GM18517 (cell line): Measurements from ENCODE around the gene CCDC38.
"Not testable (repeated sequence)": the region's sequence is repeated elsewhere in the genome, so short reads cannot be mapped to it uniquely, and the experiment has no call there.

Experiments used
- ATAC-seq: cut with Tn5 transposase; IDR thresholded peaks from one replicate; pipeline ENCODE4 v1.9.1; 2021; ENCODE audit warnings: mild to moderate bottlenecking, moderate library complexity; ENCODE audit not compliant: unreplicated experiment

CCDC38 gene

DNA sequence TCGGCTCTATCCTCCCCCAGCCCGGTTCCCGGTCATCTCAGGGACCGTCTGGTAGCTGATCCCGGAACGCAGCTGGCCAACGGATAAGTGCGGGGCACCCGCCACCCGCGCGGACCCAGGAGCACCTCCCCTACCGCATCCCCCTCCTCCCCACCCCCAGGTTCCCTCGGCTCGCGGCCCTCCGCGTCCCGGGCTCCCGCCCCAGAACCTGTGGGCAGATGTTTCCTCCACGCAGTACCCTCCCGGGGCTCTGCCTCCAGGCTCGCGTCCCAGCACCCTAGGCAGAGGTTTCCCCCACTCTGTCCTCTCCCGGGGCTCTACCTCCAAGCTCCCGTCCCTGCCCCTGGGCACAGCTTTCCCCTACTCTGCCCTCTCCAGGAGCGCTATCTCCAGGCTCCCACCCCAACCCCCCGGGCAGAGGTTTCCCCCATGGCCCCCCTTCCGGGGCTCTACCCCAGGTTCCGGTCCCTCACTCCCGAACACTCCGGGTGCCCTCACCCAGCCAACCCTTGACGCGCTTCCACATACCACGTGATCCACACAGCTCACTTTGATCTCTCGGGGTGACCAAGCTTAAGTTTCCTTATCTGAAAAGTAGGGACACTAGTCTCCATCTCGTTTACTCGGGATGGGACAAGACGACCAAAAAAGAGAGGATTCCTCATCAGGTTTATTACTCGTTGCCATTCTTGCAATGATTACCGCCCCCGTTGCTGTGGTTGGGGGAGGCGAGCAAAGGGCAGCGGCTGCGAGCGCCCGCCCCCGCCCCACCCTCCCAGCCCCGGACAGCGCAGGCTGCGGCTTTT, at the start of gene CCDC38:
TSS of gene CCDC38 (minus strand) at position 91 of the 806 bp plus-strand sequence. CDS start 6,105 bp downstream, outside the sequence.
- ATAC-seq = peak; percentile 98

DNA sequence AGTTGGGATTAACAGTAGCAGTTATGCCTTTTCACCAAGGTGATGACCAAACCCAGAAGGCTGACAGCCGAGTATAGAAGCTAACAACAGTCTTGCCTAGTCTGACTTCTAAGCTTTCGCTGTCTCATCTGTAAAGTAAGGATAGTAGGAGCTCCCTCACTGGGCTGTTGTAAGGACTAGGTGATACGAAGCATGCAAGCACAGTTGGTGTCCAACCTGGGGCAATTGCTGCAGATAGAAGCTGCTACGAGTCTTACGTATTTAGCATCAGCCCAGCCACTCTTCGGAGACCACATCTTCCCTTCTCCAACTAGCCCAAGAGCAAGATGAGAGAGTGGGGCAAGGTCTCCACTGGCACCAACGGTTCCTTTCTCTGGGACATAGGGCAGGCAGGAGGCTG, 47.7 kb upstream of the CCDC38 start:
- no peak for ATAC-seq

DNA sequence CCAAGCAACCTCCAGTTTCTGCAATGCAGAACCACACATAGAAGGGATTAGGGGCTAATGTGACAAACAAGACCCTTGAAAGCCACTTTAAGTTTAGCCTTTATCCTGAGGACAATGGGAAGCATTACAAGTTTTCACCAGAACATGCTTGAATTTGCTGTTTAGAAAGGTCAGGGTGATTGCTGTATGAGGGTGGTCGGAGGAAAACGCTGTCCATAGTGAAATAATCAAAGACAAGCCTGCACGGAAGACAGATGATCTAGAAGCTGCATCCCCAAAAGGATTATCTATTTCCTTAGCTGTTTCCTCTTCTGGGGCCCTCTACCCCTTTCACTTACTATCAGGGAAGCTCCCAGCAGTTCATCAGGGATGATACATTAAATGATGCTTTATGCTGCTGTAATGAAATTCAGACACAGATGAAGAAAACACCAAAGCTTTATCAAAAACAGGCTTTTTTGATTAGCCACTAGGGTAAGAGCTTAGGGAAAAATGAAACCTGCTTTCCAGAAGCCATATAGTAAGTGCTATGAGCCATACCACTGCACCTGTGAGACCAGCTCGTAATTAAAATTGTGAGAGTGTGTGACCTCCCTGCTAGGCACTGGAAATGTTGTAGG, 47.2 kb upstream of the CCDC38 start:
- no peak for ATAC-seq

DNA sequence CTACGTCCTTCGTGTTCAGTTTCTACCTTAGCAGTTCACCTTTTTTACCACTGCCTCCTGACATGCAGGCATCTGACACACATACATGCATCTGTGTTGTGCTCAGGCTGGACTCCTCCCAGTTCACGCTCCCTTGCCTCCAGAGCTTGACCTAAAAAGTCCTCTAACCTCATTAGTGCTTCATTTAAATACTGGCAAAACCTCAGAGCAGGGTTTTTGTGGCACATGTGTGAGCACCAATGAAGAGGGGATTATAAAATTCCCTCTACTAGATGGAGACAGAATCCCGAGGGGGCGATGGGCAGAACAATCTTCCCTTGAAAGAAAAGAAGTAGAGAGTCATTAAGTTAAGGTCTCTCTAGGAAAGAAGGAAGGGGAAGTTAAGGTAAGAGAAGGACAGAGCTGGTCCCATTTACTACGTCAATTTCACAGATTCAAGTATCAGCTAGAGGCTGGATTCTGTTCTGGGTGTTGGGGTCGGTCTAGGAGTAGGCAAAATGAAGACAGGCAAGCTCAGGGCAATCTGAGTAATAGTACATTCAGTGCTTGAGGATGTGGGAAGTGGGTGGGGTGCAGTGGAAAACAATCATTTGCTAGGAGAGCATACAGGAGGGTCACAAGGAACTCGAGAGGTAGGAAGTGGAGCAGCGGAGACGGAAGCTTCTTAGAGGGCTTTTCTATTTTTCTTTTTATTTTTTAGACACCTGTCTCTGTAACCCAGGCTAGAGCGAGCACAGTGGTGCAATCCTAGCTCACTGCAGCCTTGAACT, 46.3 kb upstream of the CCDC38 start:
- no peak for ATAC-seq

DNA sequence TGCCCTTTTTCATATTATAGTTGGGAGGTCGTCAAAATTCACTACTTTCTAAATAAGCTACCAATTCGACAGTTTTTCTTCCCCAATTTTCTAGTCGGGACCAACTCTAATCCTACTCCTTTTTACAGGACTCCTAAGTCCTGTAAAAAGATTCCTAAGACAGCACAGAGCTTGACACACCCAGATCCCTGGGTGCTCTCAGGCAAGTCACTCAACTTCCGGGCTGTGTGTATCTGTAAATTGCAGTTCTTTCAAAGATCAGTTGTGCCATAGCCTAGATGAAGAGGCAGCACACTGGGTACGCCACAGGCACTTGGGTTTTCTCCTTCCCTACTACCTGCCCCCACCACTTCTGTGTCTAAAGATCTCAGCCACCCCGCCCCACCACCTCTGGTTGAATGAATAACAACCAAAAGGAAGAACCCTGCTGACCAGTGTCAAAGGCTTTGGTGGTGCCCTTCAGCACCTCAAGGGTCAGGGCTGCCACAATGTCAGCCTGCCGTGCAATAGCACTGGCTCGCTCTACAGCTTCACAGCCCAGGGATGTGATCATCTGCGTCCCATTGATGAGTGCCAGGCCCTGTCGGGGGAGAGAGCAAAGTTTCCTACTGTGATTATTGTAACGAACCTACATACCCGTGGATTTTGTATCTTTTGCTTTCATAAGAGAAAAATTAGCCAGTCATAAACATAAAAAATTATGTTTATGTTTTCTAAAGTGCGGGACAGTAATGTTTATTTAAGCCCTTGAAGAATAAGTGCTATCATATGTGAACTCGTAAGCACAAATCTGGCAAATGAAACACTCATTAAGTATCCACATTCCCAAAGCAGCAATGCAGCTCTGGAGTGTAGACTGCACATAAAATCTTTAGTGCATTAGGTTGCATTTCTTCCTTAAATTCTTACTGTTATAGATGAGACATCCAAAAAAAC, 44.5 kb upstream of the CCDC38 start:
- no peak for ATAC-seq

DNA sequence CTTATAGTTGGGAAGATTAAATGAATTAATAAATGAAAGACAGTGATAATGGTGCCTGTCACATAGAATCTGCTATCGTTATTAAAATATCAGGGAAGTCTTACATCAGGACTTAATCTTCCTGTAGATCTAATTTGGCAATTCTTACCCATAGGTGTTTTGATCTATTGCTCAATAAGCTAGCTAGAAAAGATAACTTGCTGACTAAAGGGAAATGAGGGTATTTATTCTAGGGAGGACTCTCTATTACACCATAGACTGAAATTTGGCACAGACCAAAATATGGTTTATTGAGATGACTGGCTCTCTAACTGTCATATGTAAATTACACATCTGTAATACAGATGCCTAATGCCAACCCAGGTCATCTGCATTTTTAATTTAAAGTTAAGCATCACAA, 42.3 kb upstream of the CCDC38 start:
- no peak for ATAC-seq

DNA sequence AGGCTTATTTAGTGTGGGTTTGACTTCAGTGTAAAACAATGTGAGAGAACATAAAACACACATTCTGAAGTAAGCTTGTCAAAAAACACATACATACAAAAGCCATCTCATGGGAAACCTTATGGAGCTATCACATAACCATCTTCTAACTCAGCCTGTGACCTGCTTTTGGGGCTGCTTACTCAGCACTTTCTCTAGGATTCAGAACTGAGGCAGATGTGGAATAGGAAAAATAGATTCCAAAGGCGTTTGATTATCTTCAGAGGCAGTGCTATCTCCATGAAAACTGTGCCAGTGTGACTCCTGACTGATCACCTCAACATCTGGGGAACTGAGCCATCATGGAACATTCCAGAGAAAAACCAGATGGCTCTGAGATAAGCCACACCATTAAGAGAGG, 40.2 kb upstream of the CCDC38 start:
- no peak for ATAC-seq

DNA sequence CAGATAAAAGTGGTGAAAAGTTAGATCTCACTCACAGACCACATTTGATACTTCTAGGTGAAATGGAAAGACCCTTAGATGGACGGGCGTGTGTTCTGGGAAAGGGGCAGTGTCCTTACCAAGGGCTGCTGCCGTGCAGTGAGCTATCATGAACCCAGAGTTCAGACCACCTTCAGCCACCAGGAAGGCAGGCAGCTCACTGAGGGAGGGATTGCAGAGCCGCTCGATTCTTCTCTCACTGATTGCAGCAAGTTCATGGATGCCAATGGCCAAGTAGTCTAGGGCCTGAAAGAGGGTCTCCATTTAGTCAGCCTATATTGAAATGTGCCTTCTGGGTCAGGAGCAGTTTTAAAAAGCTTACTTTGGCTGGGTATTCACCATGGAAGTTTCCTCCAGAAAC, 38.0 kb upstream of the CCDC38 start:
- ATAC-seq = no peak

DNA sequence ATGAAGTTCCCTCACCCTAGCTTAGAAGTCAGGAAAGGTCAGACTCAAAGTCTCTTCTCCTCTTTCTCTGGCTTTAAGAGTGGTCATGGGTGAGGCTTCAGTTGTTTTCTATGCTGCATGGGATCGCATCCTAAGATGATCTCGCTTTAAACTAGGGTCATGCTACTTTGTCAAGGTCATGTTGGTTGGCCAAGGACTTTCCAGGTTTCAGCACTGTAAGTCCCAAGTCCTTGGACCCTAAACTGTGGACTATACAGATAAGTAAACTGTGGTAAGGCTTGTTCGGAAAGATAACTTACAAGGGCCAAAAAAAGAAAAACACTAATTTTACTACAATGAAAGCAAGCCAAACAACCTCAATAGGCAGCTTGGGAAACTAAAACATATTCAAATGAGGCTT, 36.4 kb upstream of the CCDC38 start:
- ATAC-seq = no peak

DNA sequence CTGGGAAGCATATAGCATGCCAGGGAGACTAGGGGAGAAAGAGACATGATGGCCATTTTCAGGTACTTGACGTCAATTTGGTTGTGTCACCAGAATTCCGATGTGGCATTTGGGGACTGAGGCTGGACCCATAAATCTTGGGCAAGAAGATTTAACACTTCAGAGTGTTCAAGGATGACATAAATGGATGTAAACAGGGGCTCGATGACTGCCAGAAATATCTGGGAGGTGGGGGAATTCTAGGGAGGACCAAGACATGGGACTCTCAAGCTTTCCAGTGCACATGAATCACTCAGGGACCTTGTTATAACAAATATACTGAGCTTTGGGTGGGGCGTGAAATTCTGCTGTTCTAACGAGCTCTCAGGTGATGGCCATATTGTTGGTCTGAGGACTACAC, 35.9 kb upstream of the CCDC38 start:
- ATAC-seq = no peak

DNA sequence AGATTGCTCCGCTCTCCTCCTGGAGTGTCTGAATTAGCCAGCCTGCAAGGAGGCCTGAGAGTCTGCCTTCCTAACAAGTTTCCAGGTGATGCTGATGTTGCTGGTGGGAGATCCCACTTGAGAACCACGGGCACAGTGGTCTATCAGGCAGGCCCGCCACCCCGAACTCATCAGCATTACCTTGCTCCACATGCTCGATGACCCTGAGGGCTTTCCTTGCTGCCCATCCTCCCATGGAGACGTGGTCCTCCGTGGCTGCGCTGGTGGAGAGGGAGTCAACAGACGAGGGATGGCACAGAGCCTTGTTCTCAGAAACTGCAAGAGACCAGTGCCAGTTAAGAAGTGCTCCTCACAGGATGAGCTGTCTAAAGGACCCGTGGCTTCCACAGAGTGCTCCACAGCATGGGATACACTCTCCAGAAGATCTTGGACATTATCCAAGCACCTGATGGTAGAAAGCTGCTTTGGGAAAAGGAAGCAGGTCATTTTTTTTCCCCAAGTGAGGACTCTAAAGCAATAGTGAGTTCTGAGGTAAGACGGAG, 35.4 kb upstream of the CCDC38 start:
- no peak for ATAC-seq

DNA sequence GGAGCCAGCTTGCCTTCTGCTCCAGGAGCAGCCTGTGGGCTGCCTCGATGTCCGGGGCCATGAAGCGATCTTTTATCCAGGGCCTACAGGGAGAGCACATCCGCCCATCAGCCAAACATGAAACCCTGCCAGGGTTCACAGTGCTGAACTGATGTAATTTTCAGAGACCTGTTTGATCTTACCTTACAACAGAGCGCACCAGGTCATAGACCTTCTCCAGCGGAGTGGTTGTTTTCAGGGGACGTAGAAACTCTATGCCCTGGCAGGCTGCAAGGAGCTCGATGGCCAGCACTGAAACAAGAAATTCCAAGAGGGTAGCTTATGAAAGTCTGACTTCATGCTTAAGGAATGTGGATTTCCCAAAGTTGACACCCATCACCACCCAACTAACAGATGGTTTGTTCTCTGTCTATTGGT, 34.0 kb upstream of the CCDC38 start:
- ATAC-seq = no peak

DNA sequence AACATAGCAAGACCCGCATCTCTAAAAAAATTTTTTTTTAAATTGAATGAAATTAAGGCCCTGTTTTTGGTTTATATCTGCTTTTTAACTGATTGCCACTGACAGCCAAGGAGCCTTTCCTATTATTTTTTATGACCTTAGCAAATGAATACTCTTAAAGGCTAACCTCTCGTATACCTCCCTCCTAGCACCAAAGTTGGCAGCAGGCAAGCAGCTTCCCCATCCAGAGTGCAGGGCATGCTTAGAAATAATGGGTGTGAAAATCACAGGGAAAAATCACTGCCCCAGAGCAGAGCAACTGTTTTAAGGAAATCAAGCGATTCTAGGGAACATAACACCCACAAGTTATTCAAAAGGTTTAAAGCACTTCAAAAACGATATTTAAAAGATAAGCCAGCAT, 33.1 kb upstream of the CCDC38 start:
- no peak for ATAC-seq

DNA sequence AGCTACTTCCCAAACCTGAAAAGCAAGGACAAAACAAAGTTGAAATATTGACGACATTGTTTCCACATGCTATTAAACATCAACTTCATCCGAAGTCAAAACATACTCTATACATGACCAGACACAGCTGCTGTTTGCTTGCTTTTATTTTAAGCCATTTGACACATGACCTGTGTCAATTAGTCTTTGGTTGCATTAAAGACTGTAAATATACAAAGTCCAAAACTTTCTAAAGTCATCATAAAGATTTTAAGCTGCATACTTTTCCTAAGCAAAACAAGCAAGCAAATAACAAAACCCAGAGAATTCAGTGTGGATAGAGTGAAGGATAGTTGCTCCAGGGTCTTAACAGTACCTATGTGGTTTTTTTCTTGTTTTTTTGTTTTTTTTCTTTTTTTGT, 31.9 kb upstream of the CCDC38 start:
- no peak for ATAC-seq

DNA sequence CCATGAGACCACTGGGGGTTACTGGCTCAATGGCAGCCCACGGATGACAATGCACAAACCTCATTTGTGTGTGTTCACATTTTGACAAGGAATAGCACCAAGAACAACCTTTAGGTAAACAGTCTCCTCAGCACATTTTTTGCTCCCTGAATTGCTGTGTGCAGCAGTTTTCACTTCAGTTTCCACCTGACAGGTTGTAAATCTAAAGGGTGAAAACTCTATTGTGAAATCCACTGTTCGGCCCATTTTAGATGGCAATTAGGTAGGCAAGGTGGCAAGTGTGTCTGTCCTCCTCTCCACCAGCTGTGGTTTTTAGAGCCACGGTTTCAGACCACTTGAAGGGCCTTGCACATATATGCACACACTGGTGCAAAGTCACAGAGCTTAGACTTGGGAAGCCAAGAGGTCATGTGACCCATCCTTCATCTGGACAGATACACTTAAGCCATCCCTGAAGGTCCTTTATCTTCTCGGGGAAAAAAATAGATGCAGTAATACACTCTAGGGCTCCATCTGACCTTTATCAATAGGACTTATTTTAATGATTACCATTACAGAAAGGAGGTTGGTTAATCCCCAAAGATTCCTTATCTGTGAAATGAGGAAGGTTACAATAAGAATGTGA, 30.5 kb upstream of the CCDC38 start:
- no peak for ATAC-seq

DNA sequence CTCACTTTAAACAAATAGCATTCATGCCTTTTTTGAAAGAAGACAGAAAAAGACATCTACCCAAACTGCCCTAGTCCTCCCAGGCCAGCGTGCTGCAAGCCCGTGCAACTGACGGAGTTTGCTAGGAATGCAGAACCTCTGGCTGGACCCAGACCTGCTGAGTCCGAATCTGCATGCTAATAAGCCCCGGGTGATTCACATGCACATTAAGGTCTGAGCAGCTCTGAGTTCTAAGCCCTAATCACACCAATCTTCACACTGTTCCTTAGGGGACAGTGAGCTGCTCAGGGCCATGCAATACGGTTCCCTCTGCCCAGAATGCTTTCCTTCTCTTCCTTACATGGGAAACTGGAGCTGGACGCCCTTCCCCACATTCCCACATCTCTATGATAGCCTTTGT, 28.5 kb upstream of the CCDC38 start:
- no peak for ATAC-seq

DNA sequence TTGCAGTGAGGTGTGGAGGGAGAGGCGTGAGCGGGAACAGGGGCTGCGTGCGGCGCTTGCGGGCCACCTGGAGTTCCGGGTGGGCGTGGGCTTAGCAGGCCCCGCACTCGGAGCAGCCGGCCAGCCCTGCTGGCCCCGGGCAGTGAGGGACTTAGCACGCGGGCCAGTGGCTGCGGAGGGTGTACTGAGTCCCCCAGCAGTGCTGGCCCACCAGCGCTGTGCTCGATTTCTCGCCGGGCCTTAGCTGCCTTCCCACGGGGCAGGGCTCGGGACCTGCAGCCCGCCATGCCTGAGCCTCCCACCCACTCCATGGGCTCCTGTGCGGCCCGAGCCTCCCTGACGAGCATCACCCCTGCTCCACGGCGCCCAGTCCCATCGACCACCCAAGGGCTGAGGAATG, 26.7 kb upstream of the CCDC38 start:
- not testable (repeated sequence) for ATAC-seq

DNA sequence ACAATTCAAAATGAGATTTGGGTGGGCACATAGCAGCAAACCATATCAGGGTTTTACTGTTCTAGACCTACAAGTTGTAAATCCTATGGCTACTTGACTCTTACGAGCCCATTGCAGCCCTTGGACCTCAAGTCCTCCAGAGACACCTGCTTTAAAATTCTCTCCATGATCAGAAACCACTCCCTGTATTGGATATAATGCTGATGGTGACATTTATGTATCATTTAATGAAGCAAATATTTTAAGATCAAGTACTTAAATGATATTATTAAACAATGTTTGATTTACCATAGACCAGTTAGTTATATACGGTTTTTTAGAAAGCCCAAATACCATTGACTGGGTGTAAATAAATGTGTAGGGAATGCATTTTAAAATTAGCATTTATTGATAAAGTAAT, 24.9 kb upstream of the CCDC38 start:
- ATAC-seq = no peak

DNA sequence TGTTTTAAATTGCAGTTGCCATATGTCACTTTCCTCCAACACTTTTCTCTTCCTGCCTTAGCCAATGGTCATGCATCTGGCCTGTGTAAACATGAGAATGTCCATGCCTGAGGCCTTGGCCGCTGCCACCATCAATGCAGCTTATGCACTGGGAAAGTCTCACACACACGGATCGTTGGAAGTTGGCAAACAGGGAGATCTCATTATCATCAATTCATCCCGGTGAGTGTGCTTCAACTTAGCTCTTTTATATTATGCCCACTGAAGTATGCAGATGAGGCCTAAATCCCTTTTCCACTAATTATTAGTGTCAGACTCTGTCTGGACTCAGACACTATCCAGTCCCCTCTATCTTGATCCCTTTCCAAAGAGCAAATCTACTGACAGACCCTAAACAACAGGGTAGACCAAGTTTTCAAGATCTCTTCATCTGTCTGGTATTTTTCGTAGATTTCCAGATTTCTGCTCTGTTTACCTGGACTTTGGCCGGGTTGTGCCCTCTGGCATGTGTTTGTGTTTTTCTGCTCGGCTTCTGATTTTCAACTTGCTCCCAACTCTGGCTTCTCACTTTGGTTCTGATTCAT, 24.0 kb upstream of the CCDC38 start:
- ATAC-seq = no peak

DNA sequence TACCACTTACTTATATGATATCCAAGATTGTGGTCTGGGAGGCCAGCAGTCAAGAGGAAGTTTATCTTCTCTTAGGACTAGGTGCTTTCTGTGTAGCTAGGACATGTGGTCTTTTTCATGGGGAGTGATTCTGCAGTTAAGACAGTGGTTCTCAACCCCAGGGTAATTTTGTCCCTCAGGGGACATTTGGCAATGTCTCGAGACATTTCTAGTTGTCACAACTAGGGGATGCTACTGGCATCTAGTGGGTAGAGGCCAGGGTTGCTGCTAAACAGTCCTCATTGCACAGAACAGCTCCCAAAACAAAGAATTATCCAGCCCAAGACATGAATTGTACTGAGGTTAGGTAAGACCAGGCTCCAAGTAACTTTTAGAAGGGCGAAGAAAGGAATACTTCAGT, 20.7 kb upstream of the CCDC38 start:
- no peak for ATAC-seq
